OCI-LY1 (cell line): ENCODE results near the gene MYO18B.

Experiments used
- H2AFZ ChIP-seq: fragments of 200-600 bp; sonication (generic), shearing (Covaris generic); 2 replicates; pipeline ENCODE4 v1.6.0; 2014; ENCODE audit warnings: antibody characterized with exemption, mild to moderate bottlenecking, low read length
- H3F3A ChIP-seq: fragments of 200-600 bp; sonication (generic), shearing (Covaris generic); 2 replicates; pipeline ENCODE4 v1.6.0; 2014; ENCODE audit warnings: mild to moderate bottlenecking, antibody characterized with exemption, low read length, moderate library complexity; ENCODE audit not compliant: insufficient read depth
- H3K27ac ChIP-seq: fragments of 200-600 bp; sonication (generic); 2 replicates; pipeline ENCODE4 v1.5.1; 2014; ENCODE audit warnings: low read length, mixed run types, mild to moderate bottlenecking, low read depth; ENCODE audit not compliant: poor library complexity, severe bottlenecking
- H3K27me3 ChIP-seq: fragments of 200-600 bp; sonication (generic); 2 replicates; pipeline ENCODE4 v1.6.0; 2014; ENCODE audit warnings: antibody characterized with exemption, mild to moderate bottlenecking, low read length, moderate library complexity; ENCODE audit not compliant: insufficient read depth
- H3K36me3 ChIP-seq: fragments of 200-600 bp; sonication (generic); 2 replicates; pipeline ENCODE4 v1.6.1; 2014; ENCODE audit warnings: mild to moderate bottlenecking, antibody characterized with exemption, low read length, moderate library complexity, mixed read lengths; ENCODE audit not compliant: insufficient read depth
- H3K4me1 ChIP-seq: fragments of 200-600 bp; sonication (generic); 2 replicates; pipeline ENCODE4 v1.5.1; 2014; ENCODE audit warnings: mild to moderate bottlenecking, low read length, moderate library complexity; ENCODE audit not compliant: insufficient read depth, severe bottlenecking
- H3K4me2 ChIP-seq: fragments of 200-600 bp; sonication (generic), shearing (Covaris generic); 2 replicates; pipeline ENCODE4 v1.6.1; 2014; ENCODE audit warnings: low read length
- H3K4me3 ChIP-seq: fragments of 200-600 bp; sonication (generic); 2 replicates; pipeline ENCODE4 v1.5.1; 2014; ENCODE audit warnings: low read length, low read depth, mild to moderate bottlenecking, mixed read lengths; ENCODE audit not compliant: poor library complexity, severe bottlenecking
- H3K79me2 ChIP-seq: fragments of 200-600 bp; shearing (Covaris generic); 2 replicates; pipeline ENCODE4 v1.6.1; 2016; ENCODE audit warnings: mixed run types, low read length, mixed read lengths; ENCODE audit not compliant: insufficient read depth
- H3K9ac ChIP-seq: fragments of 200-600 bp; sonication (generic), shearing (Covaris generic); 2 replicates; pipeline ENCODE4 v1.6.1; 2014; ENCODE audit warnings: mild to moderate bottlenecking, low read length, mixed read lengths
- H3K9me2 ChIP-seq: fragments of 200-600 bp; sonication (generic), shearing (Covaris generic); 2 replicates; pipeline ENCODE4 v1.6.1; 2014; ENCODE audit warnings: low read depth, mild to moderate bottlenecking, low read length, mixed read lengths
- H3K9me3 ChIP-seq: fragments of 200-600 bp; shearing (Covaris generic); 2 replicates; pipeline ENCODE4 v1.6.1; 2014; ENCODE audit warnings: low read length, mixed read lengths
- H4K20me1 ChIP-seq: fragments of 200-600 bp; sonication (generic), shearing (Covaris generic); 2 replicates; pipeline ENCODE4 v1.6.0; 2016; ENCODE audit warnings: mild to moderate bottlenecking, low read length; ENCODE audit not compliant: insufficient read depth
- CTCF ChIP-seq: fragments of 200-600 bp; sonication (generic), shearing (Covaris generic); IDR thresholded peaks from 2 replicates; pipeline ENCODE4 v1.5.1; 2017; ENCODE audit warnings: mild to moderate bottlenecking, antibody characterized with exemption, low read length, moderate library complexity, mixed read lengths
- EZH2 ChIP-seq: fragments of 200-600 bp; sonication (generic), shearing (Covaris generic); IDR thresholded peaks from 2 replicates; pipeline ENCODE4 v1.8.0; 2017; ENCODE audit warnings: borderline replicate concordance, mixed run types, mild to moderate bottlenecking, antibody characterized with exemption, low read length, moderate library complexity, mixed read lengths

The MYO18B gene

GRCh38 chr22:25694196-25694907 lies 47.6 kb upstream of the MYO18B start:
- H3K9me2 ChIP-seq: no peaks in the 10 kb centered on the region
- no peaks in the 10 kb centered on the region for H3K4me1 ChIP-seq
- H3K9me3 ChIP-seq: no peaks in the 10 kb centered on the region
- no peaks in the 10 kb centered on the region for H3K27me3 ChIP-seq
- no peak overlapping the region for H3K4me2 ChIP-seq
- no peaks in the 10 kb centered on the region for H3K79me2 ChIP-seq
- no peaks in the 10 kb centered on the region for H3F3A ChIP-seq
- H4K20me1 ChIP-seq: no peaks in the 10 kb centered on the region
- H3K4me3 ChIP-seq: no peak overlapping the region
- no peak overlapping the region for H3K27ac ChIP-seq
- H3K9ac ChIP-seq: no peak overlapping the region
- H3K36me3 ChIP-seq: no peaks in the 10 kb centered on the region
- no peak for TF ChIP-seq EZH2
- TF ChIP-seq CTCF: no peak
- H2AFZ ChIP-seq: no peak overlapping the region

GRCh38 chr22:25695146-25695545 lies 46.8 kb upstream of the MYO18B start:
- no peaks in the 10 kb centered on the region for H3F3A ChIP-seq
- H3K9me3 ChIP-seq: no peaks in the 10 kb centered on the region
- H3K9ac ChIP-seq: no peak overlapping the region
- H3K9me2 ChIP-seq: no peaks in the 10 kb centered on the region
- TF ChIP-seq EZH2 (no peak), CTCF (no peak)
- no peak overlapping the region for H3K4me3 ChIP-seq
- H2AFZ ChIP-seq: no peak overlapping the region
- no peak overlapping the region for H3K4me2 ChIP-seq
- no peaks in the 10 kb centered on the region for H3K79me2 ChIP-seq
- H3K27ac ChIP-seq: no peak overlapping the region
- H4K20me1 ChIP-seq: no peaks in the 10 kb centered on the region
- no peaks in the 10 kb centered on the region for H3K27me3 ChIP-seq
- no peaks in the 10 kb centered on the region for H3K36me3 ChIP-seq
- H3K4me1 ChIP-seq: no peaks in the 10 kb centered on the region

- Histone ChIP-seq H3K27ac (no peak overlapping the region), H4K20me1 (no peaks in the 10 kb centered on the region), H3K4me3 (no peak overlapping the region), H3K9me2 (no peaks in the 10 kb centered on the region), H3K9ac (no peak overlapping the region), H3F3A (no peaks in the 10 kb centered on the region), H3K27me3 (no peaks in the 10 kb centered on the region), H3K4me2 (no peak overlapping the region), H3K36me3 (no peaks in the 10 kb centered on the region), H3K9me3 (no peaks in the 10 kb centered on the region), H3K4me1 (no peaks in the 10 kb centered on the region), H2AFZ (no peak overlapping the region), H3K79me2 (no peaks in the 10 kb centered on the region)
- TF ChIP-seq CTCF (no peak), EZH2 (no peak)
Observed at GRCh38 chr22:25696763-25697162, 45.2 kb upstream of the MYO18B start.
